Activated CD8-positive, alpha-beta T cell treated with anti-CD3 and anti-CD28 coated beads for 36 hours (primary cell): ENCODE measurements around the gene VAC14. TPM values are rescaled to one million over a fixed set of nuclear protein-coding genes. Genes with fewer than 3 reads are reported as not detected.

Experiments used
- ATAC-seq: fragments of 200-7000 bp; cut with Tn5 transposase; one replicate; pipeline ENCODE4 v1.10.0; 2021; ENCODE audit warnings: mild to moderate bottlenecking, moderate library complexity
- CTCF ChIA-PET: fragments of 350-600 bp; sonication (Branson Sonifier 250); formaldehyde crosslinking; loops from one replicate; lab custom pipeline; 2021; ENCODE audit warnings: antibody characterized with exemption; lab: Charles Lee
- POLR2A ChIA-PET: fragments of 350-600 bp; sonication (Branson Sonifier 250); formaldehyde crosslinking; loops from one replicate; lab custom pipeline; 2021; ENCODE audit warnings: antibody characterized with exemption; lab: Charles Lee
- DNase-seq: peaks from one replicate; pipeline ENCODE4 v3.0.0-alpha.2; 2020
- H3K27ac Mint-ChIP-seq: one replicate; pipeline ENCODE4 v1.8.0; 2021; ENCODE audit warnings: mild to moderate bottlenecking, mixed read lengths
- H3K27me3 Mint-ChIP-seq: one replicate; pipeline ENCODE4 v1.8.0; 2021; ENCODE audit warnings: mixed read lengths
- H3K36me3 Mint-ChIP-seq: one replicate; pipeline ENCODE4 v1.8.0; 2021; ENCODE audit warnings: low read depth, mixed read lengths
- H3K4me1 Mint-ChIP-seq: one replicate; pipeline ENCODE4 v1.8.0; 2021; ENCODE audit warnings: low read depth, mixed read lengths
- H3K4me3 Mint-ChIP-seq: one replicate; pipeline ENCODE4 v1.8.0; 2021; ENCODE audit warnings: mild to moderate bottlenecking, moderate library complexity, mixed read lengths
- H3K9me3 Mint-ChIP-seq: one replicate; pipeline ENCODE4 v1.8.0; 2021; ENCODE audit warnings: mixed read lengths
- CTCF ChIP-seq: fragments of 200-600 bp; IDR thresholded peaks from one replicate; pipeline ENCODE4 v1.8.0; 2022; ENCODE audit warnings: antibody characterized with exemption, mild to moderate bottlenecking
- intact Hi-C: fragments of 100-400 bp; cut with micrococcal nuclease; formaldehyde crosslinking; loops from one replicate; pipeline ENCODE4 v1.10.0; 2022
- total RNA-seq, 2 experiments: library from RNA; stranded (reverse); gene quantifications; one replicate each; pipeline ENCODE4 v1.2.3, GENCODE V29; 2021

VAC14 gene
- total RNA-seq, 2 experiments from 2014 or later: 27.6 TPM

- no peaks in the 10 kb centered on the region for H3K27me3 Mint-ChIP-seq
- ChIA-PET POLR2A (interaction anchor here (0.6 kb wide), 1 partner anchor 392 kb away, joined by 3 read pairs; no protein-coding TSS in a partner anchor), CTCF (interaction anchor here (1.1 kb wide), 1 partner anchor 46 kb away, joined by 3 read pairs; no protein-coding TSS in a partner anchor)
- no peak for TF ChIP-seq CTCF
- H3K4me1 Mint-ChIP-seq: peaks cover 25% of the 10 kb centered on the region
- H3K9me3 Mint-ChIP-seq: no peaks in the 10 kb centered on the region
- ATAC-seq: no peak
- no peak overlapping the region for H3K27ac Mint-ChIP-seq
- H3K36me3 Mint-ChIP-seq: no peaks in the 10 kb centered on the region
- DNase-seq: no peak
- intact Hi-C loops: no loop called here
- H3K4me3 Mint-ChIP-seq: no peak overlapping the region
Observed at GRCh38 chr16:70692130-70692872, 108.7 kb downstream of the VAC14 start.

- intact Hi-C loops: no loop called here
- no peaks in the 10 kb centered on the region for H3K36me3 Mint-ChIP-seq
- no peak for TF ChIP-seq CTCF
- DNase-seq: no peak
- H3K4me1 Mint-ChIP-seq: peaks cover 17% of the 10 kb centered on the region
- no peak overlapping the region for H3K27ac Mint-ChIP-seq
- no peak overlapping the region for H3K4me3 Mint-ChIP-seq
- ChIA-PET POLR2A (no interaction called here), CTCF (interaction anchor here (1.1 kb wide), 1 partner anchor 80 kb away, joined by 3 read pairs; no protein-coding TSS in a partner anchor)
- ATAC-seq: no peak
- no peaks in the 10 kb centered on the region for H3K9me3 Mint-ChIP-seq
- H3K27me3 Mint-ChIP-seq: no peaks in the 10 kb centered on the region
Observed at GRCh38 chr16:70691223-70692129, 109.5 kb downstream of the VAC14 start.

- no peaks in the 10 kb centered on the region for H3K9me3 Mint-ChIP-seq
- no peak for TF ChIP-seq CTCF
- no peak overlapping the region for H3K4me3 Mint-ChIP-seq
- DNase-seq (no peak), ATAC-seq (no peak)
- H3K27me3 Mint-ChIP-seq: no peaks in the 10 kb centered on the region
- H3K27ac Mint-ChIP-seq: no peak overlapping the region
- POLR2A ChIA-PET: interaction anchor here (2.8 kb wide), 1 partner anchor 47 kb away, joined by 7 read pairs; no protein-coding TSS in a partner anchor
- intact Hi-C loops: no loop called here
- CTCF ChIA-PET: interaction anchor here (0.8 to 3.0 kb wide), 3 partner anchors 8 to 82 kb away, joined by 3 to 10 read pairs (median 3); no protein-coding TSS in a partner anchor
- H3K36me3 Mint-ChIP-seq: no peaks in the 10 kb centered on the region
- H3K4me1 Mint-ChIP-seq: peaks cover 7% of the 10 kb centered on the region
Observed at GRCh38 chr16:70689970-70690891, 110.7 kb downstream of the VAC14 start.

GRCh38 chr16:70689035-70689969 is 111.7 kb downstream of the VAC14 start:
- intact Hi-C loops: no loop called here
- Mint-ChIP-seq H3K27me3 (no peaks in the 10 kb centered on the region), H3K4me1 (peaks cover 6% of the 10 kb centered on the region), H3K9me3 (no peaks in the 10 kb centered on the region), H3K36me3 (no peaks in the 10 kb centered on the region), H3K27ac (no peak overlapping the region), H3K4me3 (no peak overlapping the region)
- CTCF ChIA-PET: interaction anchor here (3.0 to 14.4 kb wide), 2 partner anchors 48 to 81 kb away, joined by 10 to 94 read pairs; no protein-coding TSS in a partner anchor
- TF ChIP-seq CTCF: no peak
- ATAC-seq (no peak), DNase-seq (no peak)
- POLR2A ChIA-PET: interaction anchor here (2.8 kb wide), 1 partner anchor 48 kb away, joined by 7 read pairs; no protein-coding TSS in a partner anchor
